Kidney (tissue), 14 donors: Measurements from ENCODE around the gene TACSTD2. TPM values are rescaled to one million over a fixed set of nuclear protein-coding genes. Genes with fewer than 3 reads are reported as not detected.

Experiments used
- DNase-seq, 5 donors: peaks; one replicate each; pipeline ENCODE4 v3.0.0-alpha.2; 2013 to 2020
- FAIRE-seq: peaks from 2 replicates; lab custom pipeline; 2012; peaks lifted over from hg19 to GRCh38; lab: Jason Lieb, UNC
- H3K27ac ChIP-seq, 2 donors: one replicate each; pipeline ENCODE4 v1.7.0; 2013; ENCODE audit warnings: low read depth in 2 of 2, low read length in 2 of 2, inconsistent platforms in 1 of 2
- H3K27me3 ChIP-seq: one replicate; pipeline ENCODE4 v1.7.1; 2013; ENCODE audit warnings: low read length, inconsistent platforms; ENCODE audit not compliant: control insufficient read depth, insufficient read depth
- H3K36me3 ChIP-seq, 3 donors: one replicate each; pipeline versions ENCODE4 v1.7.0 to v1.7.1; 2013; ENCODE audit warnings: low read length in 3 of 3, control low read depth in 1 of 3, inconsistent platforms in 1 of 3; ENCODE audit not compliant: insufficient read depth in 3 of 3, control insufficient read depth in 2 of 3
- H3K4me1 ChIP-seq, 3 donors: one replicate each; pipeline versions ENCODE4 v1.7.0 to v1.7.1; 2013; ENCODE audit warnings: low read length in 3 of 3, inconsistent platforms in 1 of 3, low read depth in 1 of 3; ENCODE audit not compliant: control insufficient read depth in 2 of 3, insufficient read depth in 2 of 3
- H3K4me3 ChIP-seq, 3 donors: one replicate each; pipeline versions ENCODE4 v1.7.0 to v1.8.1; 2013; ENCODE audit warnings: low read length in 3 of 3, control low read depth in 1 of 3, inconsistent platforms in 1 of 3
- H3K9ac ChIP-seq, 3 donors: one replicate each; pipeline versions ENCODE4 v1.7.0 to v1.7.1; 2013; ENCODE audit warnings: low read length in 3 of 3, control low read depth in 1 of 3, inconsistent platforms in 1 of 3
- H3K9me3 ChIP-seq, 3 donors: one replicate each; pipeline versions ENCODE4 v1.7.0 to v1.7.1; 2013; ENCODE audit warnings: low read length in 3 of 3, control low read depth in 1 of 3, inconsistent platforms in 1 of 3; ENCODE audit not compliant: control insufficient read depth in 2 of 3, insufficient read depth in 1 of 3
- intact Hi-C: fragments of 100-400 bp; cut with DNase I; formaldehyde crosslinking; loops from one replicate; pipeline ENCODE4 v1.11.1; 2022
- polyA plus RNA-seq: library from polyadenylated mRNA; stranded (reverse); fragments of 350-450 nt; fragmentation: Illumina TruSeq; extraction: RNeasy Lipid Tissue Mini Kit (QIAGEN cat#74804); gene quantifications from one replicate; pipeline ENCODE4 v1.2.3, GENCODE V29; 2014; ENCODE audit warnings: low read depth, low replicate concordance; ENCODE audit not compliant: insufficient read depth
- total RNA-seq: library from RNA; stranded (reverse); fragmentation: NEBNext Ultra II Directional; extraction: Animal tissue kit (Norgen Biotek cat#: 25700); gene quantifications from one replicate; pipeline ENCODE4 v1.2.1, GENCODE V29; 2021
- TF ChIP-seq, protein P1 (sequence below): IDR thresholded peaks from 3 replicates; pipeline ENCODE4 v1.5.1; 2012; ENCODE audit warnings: mild to moderate bottlenecking, moderate library complexity, borderline replicate concordance; ENCODE audit not compliant: insufficient read depth; ENCODE audit errors: extremely low read depth
- donor health status: control.
- donor health status: control.
- donor health status: control.
- donor health status: control.
- donor health status: control.
- donor health status: DM: yes; HTN: yes; CAD: no.
- donor health status: Normal renal cell carcinoma (clear cell type).

Gene TACSTD2
- total and polyA plus RNA-seq, 2 donors from 2014 or later: 127 to 502 TPM

DNA sequence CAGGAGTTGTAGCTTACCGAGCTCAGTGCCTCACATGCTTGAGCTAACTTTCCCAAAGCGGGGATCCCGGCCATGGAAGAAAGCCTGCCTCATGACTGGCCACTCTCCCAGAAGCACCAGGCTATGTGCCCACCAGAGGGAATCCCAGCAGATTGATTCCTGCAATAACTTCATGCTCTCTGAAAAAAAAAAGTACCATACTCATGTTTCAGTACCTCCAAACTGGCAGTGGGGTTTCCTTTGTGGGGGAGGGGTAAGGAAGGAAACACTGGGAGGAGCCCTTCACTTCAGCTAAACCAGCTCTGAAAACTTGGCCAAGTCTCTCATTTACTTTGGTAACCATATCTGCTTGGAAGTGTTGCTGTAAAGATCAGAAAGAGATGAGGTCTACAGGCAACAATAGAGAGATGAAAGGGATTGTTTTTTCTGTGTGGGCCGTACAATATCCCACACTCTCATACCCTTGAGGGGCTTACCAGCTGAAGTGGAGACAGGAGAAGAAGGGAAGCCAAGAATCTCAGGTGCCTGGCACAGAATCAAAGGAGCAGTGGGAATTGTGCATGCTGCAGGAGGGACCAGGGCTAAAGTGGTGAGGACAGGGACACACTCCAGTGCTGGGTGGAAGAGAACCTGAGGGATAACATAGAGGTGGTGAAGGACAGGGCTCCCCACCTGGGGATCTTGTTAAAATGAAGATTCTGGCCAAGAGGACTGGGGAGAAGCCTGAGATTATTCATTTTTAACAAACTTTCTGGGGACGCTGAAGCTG is 42.4 kb upstream of the TACSTD2 start:
- no peak overlapping the region for H3K9ac ChIP-seq
- no peaks in the 10 kb centered on the region for H3K36me3 ChIP-seq
- no peak for FAIRE-seq
- H3K9me3 ChIP-seq: no peaks in the 10 kb centered on the region
- TF ChIP-seq, protein P1, sequence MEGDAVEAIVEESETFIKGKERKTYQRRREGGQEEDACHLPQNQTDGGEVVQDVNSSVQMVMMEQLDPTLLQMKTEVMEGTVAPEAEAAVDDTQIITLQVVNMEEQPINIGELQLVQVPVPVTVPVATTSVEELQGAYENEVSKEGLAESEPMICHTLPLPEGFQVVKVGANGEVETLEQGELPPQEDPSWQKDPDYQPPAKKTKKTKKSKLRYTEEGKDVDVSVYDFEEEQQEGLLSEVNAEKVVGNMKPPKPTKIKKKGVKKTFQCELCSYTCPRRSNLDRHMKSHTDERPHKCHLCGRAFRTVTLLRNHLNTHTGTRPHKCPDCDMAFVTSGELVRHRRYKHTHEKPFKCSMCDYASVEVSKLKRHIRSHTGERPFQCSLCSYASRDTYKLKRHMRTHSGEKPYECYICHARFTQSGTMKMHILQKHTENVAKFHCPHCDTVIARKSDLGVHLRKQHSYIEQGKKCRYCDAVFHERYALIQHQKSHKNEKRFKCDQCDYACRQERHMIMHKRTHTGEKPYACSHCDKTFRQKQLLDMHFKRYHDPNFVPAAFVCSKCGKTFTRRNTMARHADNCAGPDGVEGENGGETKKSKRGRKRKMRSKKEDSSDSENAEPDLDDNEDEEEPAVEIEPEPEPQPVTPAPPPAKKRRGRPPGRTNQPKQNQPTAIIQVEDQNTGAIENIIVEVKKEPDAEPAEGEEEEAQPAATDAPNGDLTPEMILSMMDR: no peak
- peak in 2 of 5 donors; percentile 52 to 53 for DNase-seq
- no peak overlapping the region for H3K4me3 ChIP-seq
- intact Hi-C loops: no loop called here
- H3K27me3 ChIP-seq: no peaks in the 10 kb centered on the region
- peaks cover 0 to 10% (median 2%) of the 10 kb centered on the region in 3 donors for H3K4me1 ChIP-seq
- no peak overlapping the region for H3K27ac ChIP-seq

DNA sequence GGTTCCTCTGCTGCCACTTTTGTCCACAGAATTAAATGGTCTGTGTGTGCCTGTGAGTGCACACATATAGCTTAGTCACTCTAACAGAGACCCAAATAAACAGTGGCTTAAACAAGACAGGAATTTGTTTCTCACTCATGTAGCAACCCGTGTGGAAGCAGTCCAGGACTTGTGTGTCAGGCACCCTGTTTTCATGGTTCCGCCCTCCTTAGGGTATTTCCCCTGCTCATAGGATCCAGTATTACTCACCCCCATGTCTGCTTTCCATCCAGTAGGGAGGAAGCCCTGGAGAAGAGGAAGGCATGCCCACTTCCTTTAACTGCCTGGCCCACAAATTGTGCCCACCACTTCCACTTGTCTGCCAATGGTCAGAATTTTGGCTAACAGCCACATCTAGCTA is 41.3 kb upstream of the TACSTD2 start:
- Histone ChIP-seq H3K4me3 (no peak overlapping the region), H3K27ac (no peak overlapping the region), H3K9me3 (no peaks in the 10 kb centered on the region), H3K27me3 (no peaks in the 10 kb centered on the region), H3K36me3 (no peaks in the 10 kb centered on the region), H3K4me1 (peaks cover 0 to 10% (median 2%) of the 10 kb centered on the region in 3 donors), H3K9ac (no peak overlapping the region)
- no peak for DNase-seq
- TF ChIP-seq, protein P1: no peak
- intact Hi-C loops: no loop called here
- FAIRE-seq: no peak

DNA sequence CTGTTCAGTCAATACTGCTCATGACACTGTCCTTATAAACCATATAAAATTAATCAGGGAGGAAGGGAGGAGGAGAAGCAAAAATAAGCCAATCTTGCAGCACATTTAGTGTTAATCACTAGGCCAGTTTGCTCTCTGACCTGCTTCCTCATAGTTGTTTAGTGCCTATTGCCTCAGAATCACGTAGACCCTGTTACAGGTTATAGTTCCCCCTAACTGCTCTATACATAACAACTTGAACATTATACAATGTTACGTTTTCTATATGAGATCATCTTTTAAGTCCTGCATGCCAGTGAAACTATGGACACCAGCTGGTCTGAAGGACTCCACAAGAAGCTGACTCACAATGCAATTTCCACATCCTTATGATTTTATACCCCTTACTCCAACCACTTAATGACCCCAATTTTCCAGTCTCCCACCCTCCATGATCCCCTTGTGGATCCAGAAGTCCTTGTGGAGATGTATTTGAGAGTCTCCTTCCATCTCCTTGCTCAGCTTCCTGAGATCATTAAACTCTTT is 34.9 kb upstream of the TACSTD2 start:
- no peaks in the 10 kb centered on the region for H3K36me3 ChIP-seq
- FAIRE-seq: no peak

More for the DNA sequence above, 34.9 kb upstream of the TACSTD2 start:
- Histone ChIP-seq H3K4me1 (no peaks in the 10 kb centered on the region), H3K9me3 (peaks cover 0 to 4% (median 0%) of the 10 kb centered on the region in 3 donors), H3K27ac (no peak overlapping the region), H3K4me3 (no peak overlapping the region), H3K9ac (no peak overlapping the region), H3K27me3 (no peaks in the 10 kb centered on the region)
- intact Hi-C loops: no loop called here
- no peak for DNase-seq
- TF ChIP-seq, protein P1: no peak
